Urinary bladder (tissue), 4 donors: ENCODE measurements around the gene HS6ST3. TPM values are rescaled to one million over a fixed set of nuclear protein-coding genes. Genes with fewer than 3 reads are reported as not detected.

Experiments
- DNase-seq: peaks from one replicate; pipeline ENCODE4 v3.0.0-alpha.2; 2015; ENCODE audit errors: extremely low spot score
- H3K27ac ChIP-seq: one replicate; pipeline ENCODE4 v1.5.1; 2013; ENCODE audit warnings: low read depth, mild to moderate bottlenecking, moderate library complexity
- H3K36me3 ChIP-seq: one replicate; pipeline ENCODE4 v1.6.1; 2013; ENCODE audit warnings: mild to moderate bottlenecking, moderate library complexity; ENCODE audit not compliant: insufficient read depth
- H3K4me1 ChIP-seq: one replicate; pipeline ENCODE4 v1.6.1; 2013; ENCODE audit warnings: mild to moderate bottlenecking, moderate library complexity; ENCODE audit not compliant: insufficient read depth
- H3K4me3 ChIP-seq: one replicate; pipeline ENCODE4 v1.5.1; 2013; ENCODE audit warnings: low read depth, low read length
- WGBS: extraction: QIAGEN DNeasy Blood & Tissue Kit; methylation state at CpG from one replicate; pipeline ENCODE4 v1.1.7; 2013; 5-methylcytosine and 5-hydroxymethylcytosine counted together
- polyA plus RNA-seq: library from polyadenylated mRNA; stranded (reverse); fragments of 200-250 nt; gene quantifications from one replicate; pipeline ENCODE4 v1.2.3, GENCODE V29; 2013
- total RNA-seq: library from RNA; depleted of rRNA; stranded (reverse); fragments of >200 nt; gene quantifications from one replicate; pipeline ENCODE4 v1.2.3, GENCODE V29; 2014
- donor health status: healthy with polysubstance abuse.
- donor health status: healthy.

The HS6ST3 gene
- total and polyA plus RNA-seq, 2 donors, result 0.37 to 1.4 TPM

DNA sequence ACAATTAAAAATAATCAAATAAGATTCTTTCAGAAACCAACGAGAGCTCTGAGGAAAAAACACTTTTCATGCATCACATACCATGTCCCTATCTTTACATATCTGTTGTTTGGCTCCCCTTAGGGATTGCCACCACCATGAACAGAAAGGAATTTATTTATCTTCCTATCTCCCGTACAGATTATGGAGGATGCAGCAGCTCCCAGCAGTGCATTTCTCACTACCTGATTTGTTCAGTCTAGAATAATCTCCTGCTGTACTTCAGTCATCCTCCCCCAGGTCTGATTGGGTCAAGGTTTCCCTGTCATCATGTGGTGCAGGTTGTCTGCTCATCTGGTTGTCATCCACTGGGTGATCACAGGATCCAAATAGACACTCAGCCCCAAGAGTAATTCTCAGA, 453.1 kb downstream of the HS6ST3 start:
- Histone ChIP-seq H3K27ac (no peak overlapping the region), H3K36me3 (no peaks in the 10 kb centered on the region), H3K4me1 (no peaks in the 10 kb centered on the region), H3K4me3 (no peak overlapping the region)
- WGBS, result 57% methylated on average over 2 of the region's 2 CpGs
- DNase-seq, result no peak

GRCh38 chr13:96544957-96545356, 455.1 kb downstream of the HS6ST3 start:
- no peak for DNase-seq
- Histone ChIP-seq H3K4me3 (no peak overlapping the region), H3K27ac (no peak overlapping the region), H3K36me3 (no peaks in the 10 kb centered on the region), H3K4me1 (no peaks in the 10 kb centered on the region)
- 41% methylated on average over 2 of the region's 2 CpGs for WGBS

GRCh38 chr13:96546463-96546862, 456.6 kb downstream of the HS6ST3 start:
- WGBS, result 90% methylated on average over 3 of the region's 3 CpGs
- no peaks in the 10 kb centered on the region for H3K4me1 ChIP-seq
- no peak overlapping the region for H3K27ac ChIP-seq
- H3K36me3 ChIP-seq, result no peaks in the 10 kb centered on the region
- DNase-seq, result no peak
- H3K4me3 ChIP-seq, result no peak overlapping the region

DNA sequence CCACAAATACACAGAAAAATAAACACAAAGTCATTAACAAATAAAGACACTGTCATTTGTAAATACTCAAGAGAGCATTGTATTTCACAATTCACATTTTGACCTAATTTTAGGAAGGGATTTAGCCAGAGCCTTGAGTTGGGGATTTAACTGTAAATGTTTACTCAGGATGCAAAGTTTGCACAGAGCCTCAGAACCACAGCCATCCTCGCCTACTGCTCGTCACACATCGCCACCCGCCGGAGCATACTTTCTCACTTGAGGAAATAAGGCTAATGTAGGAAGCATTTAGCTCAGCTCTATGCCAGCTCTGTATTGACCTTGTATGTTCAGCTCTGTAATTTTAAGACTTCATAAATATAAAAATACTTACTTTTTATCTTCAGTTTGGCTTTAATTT, 461.6 kb downstream of the HS6ST3 start:
- H3K4me1 ChIP-seq, result no peaks in the 10 kb centered on the region
- WGBS, result 20% methylated on average over 5 of the region's 5 CpGs
- no peaks in the 10 kb centered on the region for H3K36me3 ChIP-seq
- no peak overlapping the region for H3K27ac ChIP-seq
- no peak for DNase-seq
- no peak overlapping the region for H3K4me3 ChIP-seq

GRCh38 chr13:96552559-96552958, 462.7 kb downstream of the HS6ST3 start:
- Histone ChIP-seq H3K4me1 (no peaks in the 10 kb centered on the region), H3K4me3 (no peak overlapping the region), H3K36me3 (no peaks in the 10 kb centered on the region), H3K27ac (no peak overlapping the region)
- WGBS, result 91% methylated on average over 2 of the region's 2 CpGs
- no peak for DNase-seq

DNA sequence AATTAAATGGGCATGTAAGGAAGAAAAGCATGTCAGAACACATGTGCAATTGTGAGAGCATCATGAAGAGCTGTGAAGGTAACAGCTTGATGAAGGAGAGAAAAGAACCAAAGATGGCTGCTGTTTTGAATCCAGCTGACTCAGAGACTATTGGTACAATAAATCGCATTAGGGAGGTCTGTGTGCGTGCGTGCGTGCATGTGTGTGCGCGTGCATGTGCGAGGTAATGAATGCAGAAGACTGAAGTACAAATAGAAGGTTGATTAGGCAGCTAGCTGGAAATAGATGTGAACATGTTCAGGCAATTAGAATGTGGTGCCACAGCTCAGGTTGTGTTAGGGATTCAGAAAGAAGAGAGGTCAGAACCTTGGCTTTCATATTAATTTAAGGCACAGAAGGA, 463.9 kb downstream of the HS6ST3 start:
- H3K27ac ChIP-seq, result no peak overlapping the region
- H3K4me1 ChIP-seq, result no peaks in the 10 kb centered on the region
- no peak for DNase-seq
- H3K36me3 ChIP-seq, result no peaks in the 10 kb centered on the region
- H3K4me3 ChIP-seq, result no peak overlapping the region
- WGBS, result 98% methylated on average over 7 of the region's 7 CpGs

DNA sequence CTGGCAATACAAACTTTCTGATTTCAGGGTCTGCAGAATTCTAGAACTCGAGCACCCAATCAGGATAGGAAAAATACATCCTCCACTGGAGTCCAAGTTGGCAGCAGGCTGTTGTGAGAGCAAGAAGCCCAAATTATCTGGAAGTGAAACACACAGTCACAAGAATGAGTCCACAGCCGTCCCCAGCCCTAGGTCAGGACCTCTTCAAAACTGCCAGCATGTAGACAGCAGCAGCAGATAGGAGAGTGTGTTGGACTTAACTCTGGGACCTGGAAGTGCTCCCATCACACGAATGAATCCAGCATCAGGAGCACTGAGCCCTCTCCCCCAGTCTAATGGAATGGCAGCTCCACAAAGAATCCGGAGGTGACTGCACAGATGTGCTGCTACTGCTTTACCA, 483.7 kb downstream of the HS6ST3 start:
- no peak for DNase-seq
- Histone ChIP-seq H3K4me3 (no peak overlapping the region), H3K4me1 (no peaks in the 10 kb centered on the region), H3K27ac (no peak overlapping the region), H3K36me3 (no peaks in the 10 kb centered on the region)
- WGBS, result 65% methylated on average over 4 of the region's 4 CpGs

DNA sequence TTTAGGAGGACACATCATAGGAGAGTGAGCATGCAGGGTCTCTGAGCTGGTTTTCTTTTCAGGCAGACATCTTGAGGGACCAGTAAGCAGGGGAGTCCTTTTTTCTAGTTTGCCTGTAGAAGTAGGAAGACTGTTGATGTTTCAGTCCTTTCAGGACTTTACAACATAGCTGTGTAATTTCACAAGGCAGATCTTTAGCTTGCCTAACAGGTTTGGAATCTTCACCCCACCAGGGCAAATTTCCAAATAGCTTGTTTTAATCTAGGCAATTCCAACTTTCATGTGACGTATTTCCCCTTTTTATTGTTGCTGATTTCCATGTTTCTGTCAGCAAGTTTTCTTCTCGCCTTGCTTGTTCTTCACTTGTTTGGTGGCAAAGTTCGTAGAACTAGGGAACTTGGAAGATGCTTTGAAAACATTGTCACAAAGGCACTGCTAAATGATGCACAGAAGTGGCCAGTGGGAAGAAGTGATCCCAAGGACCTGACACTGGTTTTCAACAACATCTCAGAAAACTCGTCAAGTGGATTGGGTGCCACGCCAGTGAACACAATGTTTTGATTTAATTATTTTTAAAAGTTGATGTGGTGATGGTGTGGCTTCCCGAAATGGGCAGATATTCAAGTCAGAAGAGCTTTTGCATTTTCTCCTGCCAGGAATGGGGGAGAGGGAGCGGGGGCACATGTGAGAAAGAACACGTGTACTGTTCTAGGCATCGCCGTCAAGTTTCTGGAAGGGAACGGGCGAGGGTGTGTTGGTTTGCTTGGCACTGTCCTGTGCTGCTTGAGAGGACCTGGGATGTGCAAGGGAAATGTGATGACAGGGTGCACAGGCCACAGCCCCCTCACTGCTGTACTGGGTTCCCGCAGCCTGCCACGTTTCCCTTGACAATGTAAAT, 485.8 kb downstream of the HS6ST3 start:
- H3K27ac ChIP-seq, result no peak overlapping the region
- no peaks in the 10 kb centered on the region for H3K36me3 ChIP-seq
- no peak overlapping the region for H3K4me3 ChIP-seq
- H3K4me1 ChIP-seq, result no peaks in the 10 kb centered on the region
- 48% methylated on average over 14 of the region's 14 CpGs for WGBS
- peak; percentile 10 for DNase-seq

DNA sequence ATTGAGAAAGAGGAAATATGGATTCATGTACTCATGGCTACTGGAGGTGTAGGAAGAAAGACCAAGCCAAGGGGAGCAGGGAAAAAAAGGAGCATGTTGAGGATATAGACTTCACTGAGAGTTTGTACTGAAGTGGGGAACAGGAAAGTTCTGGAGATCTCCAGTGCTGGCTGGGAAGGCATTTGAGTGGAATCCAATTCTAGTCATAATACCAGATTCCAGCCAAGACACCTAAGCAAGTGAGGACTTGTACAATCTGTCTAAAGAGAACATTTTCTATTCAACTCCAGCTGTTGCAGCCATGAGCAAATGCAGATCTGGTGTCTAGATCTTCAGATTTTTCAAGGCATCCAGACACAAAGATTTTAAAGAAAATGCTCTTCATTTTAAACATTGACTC, 491.8 kb downstream of the HS6ST3 start:
- no peaks in the 10 kb centered on the region for H3K4me1 ChIP-seq
- no peaks in the 10 kb centered on the region for H3K36me3 ChIP-seq
- H3K27ac ChIP-seq, result no peak overlapping the region
- no peak overlapping the region for H3K4me3 ChIP-seq
- no peak for DNase-seq

- WGBS, result 83% methylated on average over 1 of the region's 1 CpG
- H3K27ac ChIP-seq, result no peak overlapping the region
- no peak overlapping the region for H3K4me3 ChIP-seq
- no peak for DNase-seq
- no peaks in the 10 kb centered on the region for H3K36me3 ChIP-seq
- no peaks in the 10 kb centered on the region for H3K4me1 ChIP-seq
These were observed 525.3 kb downstream of the HS6ST3 start for GRCh38 chr13:96615252-96615651.

GRCh38 chr13:96617528-96617927, 527.6 kb downstream of the HS6ST3 start:
- DNase-seq, result no peak
- Histone ChIP-seq H3K4me3 (no peak overlapping the region), H3K36me3 (no peaks in the 10 kb centered on the region), H3K27ac (no peak overlapping the region), H3K4me1 (no peaks in the 10 kb centered on the region)
- 75% methylated on average over 2 of the region's 2 CpGs for WGBS

DNA sequence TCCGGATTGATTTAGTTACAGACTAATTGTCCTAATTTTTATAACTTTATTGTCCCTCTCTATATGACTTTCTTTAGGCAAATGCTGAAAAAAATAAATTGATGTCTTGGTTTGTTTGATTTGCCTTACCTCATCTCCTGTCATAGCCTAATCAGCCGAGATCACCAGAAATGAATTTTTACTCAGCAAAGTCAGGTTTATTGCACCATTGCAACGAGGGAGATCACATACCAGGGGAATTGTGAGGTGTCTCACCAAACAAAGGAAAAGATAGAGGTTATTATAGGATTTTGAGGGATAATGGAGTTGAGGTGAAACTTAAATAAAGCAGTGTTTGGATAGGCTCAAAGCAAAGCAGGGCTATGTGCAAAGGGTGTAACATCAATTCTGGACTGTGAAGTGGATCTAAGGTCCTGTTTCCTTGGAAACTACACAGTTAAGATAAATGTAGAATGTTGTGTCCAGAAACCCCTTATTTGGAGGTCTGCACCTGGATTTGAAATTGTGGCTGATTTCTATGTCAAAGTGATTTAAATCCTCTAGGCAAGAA, 531.8 kb downstream of the HS6ST3 start:
- H3K27ac ChIP-seq, result no peak overlapping the region
- no peak for DNase-seq
- H3K36me3 ChIP-seq, result no peaks in the 10 kb centered on the region
- WGBS, result 54% methylated on average over 3 of the region's 3 CpGs
- H3K4me3 ChIP-seq, result no peak overlapping the region
- no peaks in the 10 kb centered on the region for H3K4me1 ChIP-seq

GRCh38 chr13:96629331-96629730, 539.4 kb downstream of the HS6ST3 start:
- H3K4me3 ChIP-seq, result no peak overlapping the region
- H3K36me3 ChIP-seq, result no peaks in the 10 kb centered on the region
- no peak overlapping the region for H3K27ac ChIP-seq
- no peak for DNase-seq
- 85% methylated on average over 2 of the region's 2 CpGs for WGBS
- no peaks in the 10 kb centered on the region for H3K4me1 ChIP-seq

- WGBS, result 91% methylated on average over 11 of the region's 11 CpGs
- Histone ChIP-seq H3K4me1 (no peaks in the 10 kb centered on the region), H3K27ac (no peak overlapping the region), H3K4me3 (no peak overlapping the region), H3K36me3 (no peaks in the 10 kb centered on the region)
- no peak for DNase-seq
These were observed 542.8 kb downstream of the HS6ST3 start for GRCh38 chr13:96632536-96633320.
